GM12872 (cell line): Measurements from ENCODE around the gene TAF1C.

Experiments used
- TF ChIP-seq, protein P1 (sequence below): IDR thresholded peaks from 3 replicates; pipeline ENCODE4 v1.5.1; 2011; ENCODE audit warnings: low read depth, mild to moderate bottlenecking, low read length, moderate library complexity; ENCODE audit not compliant: insufficient read depth

Gene TAF1C

DNA sequence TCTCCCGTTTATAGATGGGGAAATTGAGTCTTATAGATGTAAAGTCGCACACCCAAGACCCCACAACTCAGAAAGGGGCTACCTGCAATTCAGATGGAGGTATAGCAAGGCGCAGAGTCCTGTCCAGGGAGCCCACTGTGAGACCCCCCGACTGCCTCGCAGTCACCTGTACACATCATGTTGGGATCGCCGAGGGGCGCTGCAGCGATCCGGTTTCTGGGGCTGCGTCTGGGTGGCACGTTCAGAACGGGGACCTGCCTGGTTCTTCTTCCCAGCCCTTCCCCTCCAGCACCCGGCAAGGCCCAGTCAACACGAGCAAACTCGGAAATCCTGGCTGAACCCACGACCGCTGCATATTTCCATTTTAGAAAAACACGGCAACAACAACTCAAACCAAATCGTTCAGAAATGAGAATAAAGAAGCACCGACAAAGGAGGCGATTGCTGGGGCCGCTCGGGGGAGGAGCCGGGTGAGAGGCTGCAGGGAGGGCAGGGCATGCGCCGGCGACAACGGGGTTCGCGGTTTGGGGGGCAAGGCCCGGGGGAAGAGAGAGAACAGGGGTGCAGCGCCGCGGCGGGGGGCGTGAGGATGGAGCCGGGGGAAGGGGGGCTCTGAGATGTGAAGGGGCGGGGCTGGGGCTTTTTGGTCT lies 42.5 kb downstream of the TAF1C start:
- TF ChIP-seq, protein P1, sequence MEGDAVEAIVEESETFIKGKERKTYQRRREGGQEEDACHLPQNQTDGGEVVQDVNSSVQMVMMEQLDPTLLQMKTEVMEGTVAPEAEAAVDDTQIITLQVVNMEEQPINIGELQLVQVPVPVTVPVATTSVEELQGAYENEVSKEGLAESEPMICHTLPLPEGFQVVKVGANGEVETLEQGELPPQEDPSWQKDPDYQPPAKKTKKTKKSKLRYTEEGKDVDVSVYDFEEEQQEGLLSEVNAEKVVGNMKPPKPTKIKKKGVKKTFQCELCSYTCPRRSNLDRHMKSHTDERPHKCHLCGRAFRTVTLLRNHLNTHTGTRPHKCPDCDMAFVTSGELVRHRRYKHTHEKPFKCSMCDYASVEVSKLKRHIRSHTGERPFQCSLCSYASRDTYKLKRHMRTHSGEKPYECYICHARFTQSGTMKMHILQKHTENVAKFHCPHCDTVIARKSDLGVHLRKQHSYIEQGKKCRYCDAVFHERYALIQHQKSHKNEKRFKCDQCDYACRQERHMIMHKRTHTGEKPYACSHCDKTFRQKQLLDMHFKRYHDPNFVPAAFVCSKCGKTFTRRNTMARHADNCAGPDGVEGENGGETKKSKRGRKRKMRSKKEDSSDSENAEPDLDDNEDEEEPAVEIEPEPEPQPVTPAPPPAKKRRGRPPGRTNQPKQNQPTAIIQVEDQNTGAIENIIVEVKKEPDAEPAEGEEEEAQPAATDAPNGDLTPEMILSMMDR = peak; percentile 39; the same call in 2 of the 3 replicates

DNA sequence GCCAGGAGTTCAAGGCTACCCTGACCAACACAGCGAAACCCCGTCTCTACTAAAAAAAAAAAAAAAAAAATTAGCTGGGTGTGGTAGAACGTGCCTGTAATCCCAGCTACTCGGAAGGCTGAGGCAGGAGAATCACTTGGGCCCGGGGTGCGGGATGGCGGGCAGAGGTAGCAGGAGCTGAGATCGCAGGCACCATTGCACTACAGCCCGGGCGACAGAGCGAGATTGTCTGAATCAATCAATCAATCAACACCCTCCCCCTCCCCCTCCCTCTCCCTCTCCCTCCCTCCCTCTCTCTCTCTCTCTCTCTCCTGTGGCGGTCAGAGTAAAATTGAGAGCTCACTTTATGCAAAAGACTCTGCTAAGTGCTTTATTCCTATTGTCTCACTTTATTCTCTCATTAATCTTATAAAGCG lies 43.1 kb downstream of the TAF1C start:
- TF ChIP-seq, protein P1 = no peak

DNA sequence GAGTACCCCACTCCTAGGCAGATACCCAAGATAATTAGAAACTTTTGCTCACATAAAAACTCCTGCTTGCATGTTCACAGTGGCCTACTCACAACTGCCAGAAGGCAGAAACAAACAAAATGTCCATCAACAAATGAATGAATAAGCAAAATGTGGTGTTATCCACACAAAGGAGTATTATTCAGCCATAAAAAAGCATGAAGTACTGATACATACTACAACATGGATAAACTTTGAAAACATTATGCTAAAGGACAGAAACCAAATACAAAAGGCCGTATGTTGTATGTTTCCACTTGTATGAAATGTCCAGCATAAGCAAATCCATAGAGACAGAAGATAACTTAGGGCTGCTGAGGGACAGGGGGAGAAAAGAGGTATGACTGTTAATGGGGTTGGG lies 43.8 kb downstream of the TAF1C start:
- TF ChIP-seq, protein P1 = no peak

DNA sequence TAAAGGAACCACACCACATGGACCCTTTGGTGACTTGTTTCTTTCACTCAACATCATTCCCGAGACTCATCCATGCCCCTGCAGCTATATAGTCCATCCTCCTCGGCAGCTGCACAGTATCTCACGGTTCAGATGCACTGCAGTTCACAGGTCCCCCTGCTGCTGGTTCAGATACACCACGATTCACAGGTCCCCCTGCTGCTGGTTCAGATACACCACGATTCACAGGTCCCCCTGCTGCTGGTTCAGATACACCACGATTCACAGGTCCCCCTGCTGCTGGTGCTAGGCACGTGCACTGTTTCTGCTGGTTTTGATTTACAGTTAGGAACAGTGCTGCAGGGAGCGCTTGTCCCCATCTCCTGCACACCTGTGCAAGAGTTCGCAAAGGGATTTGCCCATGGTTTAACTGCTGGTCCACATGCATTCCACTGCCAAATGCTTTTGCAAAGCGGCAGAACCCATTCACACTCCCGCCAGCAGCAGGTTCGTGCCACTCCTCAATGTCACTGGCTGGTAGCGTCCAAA lies 45.6 kb downstream of the TAF1C start:
- TF ChIP-seq, protein P1 = 0 out of 3 replicates have a peak, but pooled peaks have one; percentile 27

DNA sequence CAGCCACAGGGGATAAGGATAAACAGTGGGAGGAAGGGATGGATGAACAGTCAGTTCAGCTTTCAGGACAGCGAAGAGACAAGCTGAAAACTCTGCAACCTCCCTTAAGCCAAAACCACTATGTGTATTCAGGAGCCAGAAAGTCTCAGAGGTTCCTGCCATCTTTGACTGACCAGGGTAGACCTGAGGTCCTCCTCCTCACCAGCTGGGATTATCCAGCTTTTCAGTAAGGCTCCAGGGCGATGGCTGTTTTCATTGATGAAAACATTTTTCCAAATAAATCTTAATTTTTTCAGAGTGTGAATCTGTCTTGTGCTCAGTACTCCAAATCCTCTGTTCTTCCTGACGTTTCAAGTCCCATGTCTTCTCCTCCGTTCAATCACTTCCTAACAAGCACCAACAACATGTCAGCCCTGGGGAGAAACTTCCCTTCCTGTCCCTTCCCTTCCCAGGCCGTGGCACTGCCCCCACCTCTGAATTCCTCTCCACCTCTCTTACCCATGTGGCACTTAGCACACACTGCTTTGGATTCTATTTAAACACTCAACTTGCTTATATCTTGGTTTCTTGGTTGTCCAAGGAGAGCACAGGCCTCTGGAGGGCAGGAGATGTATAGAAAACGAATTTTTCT lies 47.1 kb downstream of the TAF1C start:
- TF ChIP-seq, protein P1 = no peak

DNA sequence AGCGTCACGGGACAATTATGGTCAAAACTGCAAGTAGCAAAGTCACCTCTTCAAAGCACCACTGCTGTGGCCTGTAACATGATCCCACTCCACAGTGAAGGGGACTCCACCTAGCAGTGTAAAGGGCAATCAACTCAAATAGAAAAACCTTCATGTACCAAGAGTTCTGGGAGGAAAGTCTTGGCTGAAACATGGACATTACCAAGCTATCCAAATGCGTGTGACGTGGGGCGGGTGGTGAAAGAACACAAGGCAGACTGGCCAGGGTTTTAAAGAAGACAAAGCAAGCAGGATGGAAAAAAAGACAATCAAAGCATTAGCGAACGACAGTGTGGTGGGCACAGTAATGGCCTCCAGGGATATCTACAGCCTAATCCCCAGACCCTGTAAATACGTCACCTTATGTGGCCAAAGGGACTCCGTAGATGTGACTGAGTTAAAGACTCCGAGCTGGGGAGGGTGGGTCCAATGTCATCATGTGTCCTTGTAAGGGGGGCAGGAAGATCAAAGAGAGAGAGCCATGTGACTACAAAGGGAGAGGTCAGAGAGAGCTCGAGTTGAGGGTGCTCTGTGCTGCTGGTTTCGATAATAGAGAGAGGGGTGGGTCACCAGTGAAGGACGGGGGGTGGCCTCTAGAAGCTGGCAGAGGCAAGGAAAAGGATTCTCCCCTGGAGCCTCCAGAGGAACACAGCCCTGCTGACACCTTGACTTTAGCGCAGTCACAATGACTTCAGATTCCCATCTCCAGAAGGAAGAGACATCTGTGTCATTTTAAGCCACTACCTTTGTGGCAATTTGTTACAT lies 47.8 kb downstream of the TAF1C start:
- TF ChIP-seq, protein P1 = no peak

DNA sequence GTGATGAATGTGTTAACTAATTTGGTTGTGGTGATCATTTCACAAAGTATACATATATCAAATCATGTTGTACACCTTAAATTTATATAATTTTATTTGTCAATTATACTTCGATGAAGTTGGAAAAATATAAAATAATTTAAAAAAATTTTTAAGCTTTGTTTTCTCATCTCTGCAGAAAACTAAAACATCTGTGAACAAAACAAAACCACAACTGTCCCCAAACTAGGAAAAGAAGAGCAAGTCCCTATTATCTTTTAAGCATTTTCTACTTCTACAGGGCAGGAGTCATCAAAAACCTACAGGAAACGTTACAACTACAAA lies 48.4 kb downstream of the TAF1C start:
- TF ChIP-seq, protein P1 = no peak
